ENCODE measurements around the gene CPNE6. TPM values are rescaled to one million over a fixed set of nuclear protein-coding genes. Genes with fewer than 3 reads are reported as not detected.
A peak's percentile ranks its signal among the peaks of the same experiment; 100 is the strongest.

CPNE6 gene
- total RNA-seq, 6 donors from 2014 or later: not detected

DNA sequence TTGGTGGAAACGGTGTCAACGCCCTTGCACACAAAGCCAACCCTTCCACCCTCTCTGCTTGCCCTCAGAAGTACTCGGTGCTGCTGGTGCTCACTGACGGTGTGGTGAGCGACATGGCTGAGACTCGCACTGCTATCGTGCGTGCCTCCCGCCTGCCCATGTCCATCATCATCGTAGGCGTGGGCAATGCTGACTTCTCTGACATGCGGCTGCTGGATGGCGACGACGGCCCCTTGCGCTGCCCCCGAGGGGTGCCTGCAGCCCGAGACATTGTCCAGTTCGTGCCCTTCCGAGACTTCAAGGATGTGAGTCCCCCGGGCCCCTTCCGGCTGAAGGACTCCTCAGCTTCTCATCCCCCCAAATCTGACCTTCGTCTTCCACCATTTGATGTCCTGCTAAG lies 5.7 kb downstream of the CPNE6 start:
- ATAC-seq (ENCODE audit: low FRiP score in 2 of 2): no peak
- H3K36me3 ChIP-seq: no peaks in the 10 kb centered on the region
- peaks cover 10 to 20% (median 16%) of the 10 kb centered on the region in 4 donors for H3K4me1 ChIP-seq
- no peak overlapping the region for H3K4me3 ChIP-seq
- no peak for DNase-seq
- no peak for TF ChIP-seq POLR2A (IDR thresholded peaks at IDR 0.05)
- TF ChIP-seq, protein P1, sequence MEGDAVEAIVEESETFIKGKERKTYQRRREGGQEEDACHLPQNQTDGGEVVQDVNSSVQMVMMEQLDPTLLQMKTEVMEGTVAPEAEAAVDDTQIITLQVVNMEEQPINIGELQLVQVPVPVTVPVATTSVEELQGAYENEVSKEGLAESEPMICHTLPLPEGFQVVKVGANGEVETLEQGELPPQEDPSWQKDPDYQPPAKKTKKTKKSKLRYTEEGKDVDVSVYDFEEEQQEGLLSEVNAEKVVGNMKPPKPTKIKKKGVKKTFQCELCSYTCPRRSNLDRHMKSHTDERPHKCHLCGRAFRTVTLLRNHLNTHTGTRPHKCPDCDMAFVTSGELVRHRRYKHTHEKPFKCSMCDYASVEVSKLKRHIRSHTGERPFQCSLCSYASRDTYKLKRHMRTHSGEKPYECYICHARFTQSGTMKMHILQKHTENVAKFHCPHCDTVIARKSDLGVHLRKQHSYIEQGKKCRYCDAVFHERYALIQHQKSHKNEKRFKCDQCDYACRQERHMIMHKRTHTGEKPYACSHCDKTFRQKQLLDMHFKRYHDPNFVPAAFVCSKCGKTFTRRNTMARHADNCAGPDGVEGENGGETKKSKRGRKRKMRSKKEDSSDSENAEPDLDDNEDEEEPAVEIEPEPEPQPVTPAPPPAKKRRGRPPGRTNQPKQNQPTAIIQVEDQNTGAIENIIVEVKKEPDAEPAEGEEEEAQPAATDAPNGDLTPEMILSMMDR (IDR thresholded peaks at IDR 0.05): no peak
- no peak for TF ChIP-seq POLR2AphosphoS5 (IDR thresholded peaks at IDR 0.05)
- no peak for TF ChIP-seq EP300 (IDR thresholded peaks at IDR 0.05)
- no peaks in the 10 kb centered on the region for H3K27me3 ChIP-seq
- no peak overlapping the region for H3K27ac ChIP-seq
- 93 to 95% methylated on average over 5 to 23 of the region's 23 CpGs for WGBS, 2 donors
- H3K9me3 ChIP-seq: no peaks in the 10 kb centered on the region

- ATAC-seq (ENCODE audit: low FRiP score in 2 of 2) (no peak), DNase-seq (no peak)
- no peaks in the 10 kb centered on the region for H3K9me3 ChIP-seq
- H3K4me3 ChIP-seq: no peak overlapping the region
- no peaks in the 10 kb centered on the region for H3K27me3 ChIP-seq
- WGBS, 2 donors: 86 to 100% methylated on average over 2 to 3 of the region's 3 CpGs
- TF ChIP-seq POLR2A (IDR thresholded peaks at IDR 0.05) (no peak), POLR2AphosphoS5 (IDR thresholded peaks at IDR 0.05) (no peak), EP300 (IDR thresholded peaks at IDR 0.05) (no peak)
- TF ChIP-seq, protein P1 (IDR thresholded peaks at IDR 0.05): no peak
- H3K4me1 ChIP-seq: peaks cover 5 to 17% (median 16%) of the 10 kb centered on the region in 4 donors
- no peaks in the 10 kb centered on the region for H3K36me3 ChIP-seq
- no peak overlapping the region for H3K27ac ChIP-seq
Observed at GRCh38 chr14:24078146-24078545, 6.8 kb downstream of the CPNE6 start.

GRCh38 chr14:24079491-24080141 lies 8.3 kb downstream of the CPNE6 start:
- TF ChIP-seq POLR2AphosphoS5 (IDR thresholded peaks at IDR 0.05): no peak
- H3K27ac ChIP-seq: no peak overlapping the region
- H3K4me1 ChIP-seq: peaks cover 5 to 17% (median 16%) of the 10 kb centered on the region in 4 donors
- H3K4me3 ChIP-seq: no peak overlapping the region
- DNase-seq: no peak
- no peaks in the 10 kb centered on the region for H3K27me3 ChIP-seq
- WGBS, 2 donors: 87 to 88% methylated on average over 9 of the region's 9 CpGs
- H3K36me3 ChIP-seq: no peaks in the 10 kb centered on the region
- H3K9me3 ChIP-seq: no peaks in the 10 kb centered on the region
- ATAC-seq (ENCODE audit: low FRiP score in 2 of 2): no peak

DNA sequence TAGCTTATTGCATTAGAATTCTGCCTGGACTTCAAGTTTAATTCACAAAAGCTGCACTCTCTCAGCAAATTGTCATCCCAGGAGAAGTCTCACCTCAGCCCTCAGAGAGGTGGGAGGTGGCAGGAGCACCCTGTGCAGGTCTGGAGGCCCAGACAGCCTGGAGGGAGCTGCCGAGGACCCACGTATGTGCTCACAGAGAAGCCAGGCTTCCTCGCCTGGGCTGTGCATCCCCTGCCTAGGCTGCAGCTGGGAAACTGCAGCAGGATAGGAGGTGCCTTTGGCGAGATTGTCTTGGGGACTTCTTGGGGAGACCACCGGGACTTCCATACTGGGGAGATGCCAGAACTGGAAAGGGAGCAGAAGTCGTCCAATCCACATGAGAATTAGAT lies 8.8 kb downstream of the CPNE6 start:
- no peaks in the 10 kb centered on the region for H3K27me3 ChIP-seq
- WGBS, 2 donors: 79 to 80% methylated on average over 6 of the region's 6 CpGs
- H3K4me1 ChIP-seq: peaks cover 5 to 17% (median 16%) of the 10 kb centered on the region in 4 donors
- no peak overlapping the region for H3K27ac ChIP-seq
- DNase-seq: no peak
- no peak overlapping the region for H3K4me3 ChIP-seq
- no peaks in the 10 kb centered on the region for H3K36me3 ChIP-seq
- TF ChIP-seq EP300 (IDR thresholded peaks at IDR 0.05) (no peak), POLR2AphosphoS5 (IDR thresholded peaks at IDR 0.05) (no peak), POLR2A (IDR thresholded peaks at IDR 0.05) (no peak)
- TF ChIP-seq, protein P1 (IDR thresholded peaks at IDR 0.05): no peak
- no peaks in the 10 kb centered on the region for H3K9me3 ChIP-seq
- ATAC-seq (ENCODE audit: low FRiP score in 2 of 2): no peak

DNA sequence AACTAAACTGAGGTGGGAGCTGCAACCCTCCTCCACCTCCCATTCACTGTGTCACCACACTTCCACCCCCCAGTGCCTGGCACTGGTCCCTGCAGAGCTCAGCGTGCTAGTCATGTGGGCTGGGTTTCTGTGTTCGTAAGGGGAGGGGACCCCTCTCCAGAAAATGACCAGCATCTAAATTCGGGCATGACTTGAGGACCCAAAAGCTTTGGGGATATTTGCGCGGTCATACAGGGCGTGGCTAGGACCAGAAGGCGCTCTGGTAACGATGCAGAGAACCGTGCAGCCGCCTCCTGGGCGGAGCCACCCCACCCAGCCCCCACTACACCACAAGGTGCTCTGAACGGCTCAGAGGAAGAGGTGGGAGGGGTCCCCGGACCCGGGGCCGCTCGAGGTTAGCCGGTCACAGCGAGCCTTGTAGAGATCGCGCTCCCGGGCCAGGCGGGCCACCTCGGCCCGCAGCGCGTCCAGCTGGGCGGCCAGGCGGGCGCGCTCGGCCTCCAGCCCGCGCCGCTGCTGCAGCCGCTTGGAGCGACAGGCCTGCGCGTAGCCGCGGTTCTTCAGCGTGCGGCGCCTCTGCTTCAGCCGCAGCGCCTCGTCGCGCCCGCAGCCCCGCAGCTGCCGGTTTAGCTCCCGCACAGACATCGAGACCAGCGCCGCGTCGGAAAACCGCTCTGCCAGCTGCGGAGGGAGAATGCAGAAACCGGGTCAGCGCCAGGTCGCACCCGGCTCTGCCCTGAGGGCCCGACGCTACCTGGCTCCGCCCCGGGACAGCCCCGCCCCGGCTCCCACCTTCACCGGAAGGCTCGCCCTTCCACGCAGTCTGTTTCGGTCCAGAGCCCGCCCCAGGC lies 9.8 kb downstream of the CPNE6 start:
- H3K4me3 ChIP-seq: peak overlapping the region; percentile 15 to 80 (median 74)
- H3K27ac ChIP-seq: peak overlapping the region; percentile 22 to 81 (median 73)
- no peaks in the 10 kb centered on the region for H3K9me3 ChIP-seq
- ATAC-seq (ENCODE audit: low FRiP score in 2 of 2) (peak; percentile 73 to 77), DNase-seq (peak; percentile 76 to 94)
- WGBS, 2 donors: 0 to 3% methylated on average over 11 to 13 of the region's 74 CpGs
- no peaks in the 10 kb centered on the region for H3K36me3 ChIP-seq
- TF ChIP-seq EP300 (IDR thresholded peaks at IDR 0.05) (no peak), POLR2A (IDR thresholded peaks at IDR 0.05) (peak in 2 of 4 donors; percentile 11 to 74), POLR2AphosphoS5 (IDR thresholded peaks at IDR 0.05) (peak in 1 of 2 donors; percentile 19)
- H3K27me3 ChIP-seq: no peaks in the 10 kb centered on the region
- H3K4me1 ChIP-seq: peaks cover 5 to 17% (median 16%) of the 10 kb centered on the region in 4 donors

Measured in upper lobe of left lung (tissue), 6 donors.